HG02970 (cell line): ENCODE data around the gene CAMKMT.

Source experiments
- ATAC-seq: cut with Tn5 transposase; IDR thresholded peaks from one replicate; pipeline ENCODE4 v1.9.1; 2021; ENCODE audit warnings: mild to moderate bottlenecking, moderate library complexity, moderate number of reproducible peaks; ENCODE audit not compliant: unreplicated experiment, low FRiP score

CAMKMT gene

DNA sequence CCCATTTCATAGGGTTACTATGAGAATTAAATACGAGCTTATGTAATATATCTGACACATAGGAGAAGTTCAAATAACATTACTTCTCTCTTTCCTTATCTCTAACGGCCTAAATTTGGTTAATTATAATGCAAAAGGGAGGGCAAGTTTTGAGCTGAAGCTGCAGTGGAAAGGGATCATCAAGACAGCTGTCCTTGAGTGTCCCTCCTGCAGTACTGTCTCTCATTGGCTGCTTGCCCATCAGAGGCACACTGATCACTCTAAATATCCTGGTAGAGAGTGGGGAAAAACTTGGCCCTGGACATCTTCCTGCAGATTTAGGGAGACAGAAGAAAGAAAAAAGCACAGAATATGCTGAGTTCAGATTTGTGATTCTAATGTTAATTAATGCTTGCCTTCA lies 186.0 kb downstream of the CAMKMT start:
- no peak for ATAC-seq

- ATAC-seq = no peak
Measured at GRCh38 chr2:44548221-44549098, 186.7 kb downstream of the CAMKMT start.

DNA sequence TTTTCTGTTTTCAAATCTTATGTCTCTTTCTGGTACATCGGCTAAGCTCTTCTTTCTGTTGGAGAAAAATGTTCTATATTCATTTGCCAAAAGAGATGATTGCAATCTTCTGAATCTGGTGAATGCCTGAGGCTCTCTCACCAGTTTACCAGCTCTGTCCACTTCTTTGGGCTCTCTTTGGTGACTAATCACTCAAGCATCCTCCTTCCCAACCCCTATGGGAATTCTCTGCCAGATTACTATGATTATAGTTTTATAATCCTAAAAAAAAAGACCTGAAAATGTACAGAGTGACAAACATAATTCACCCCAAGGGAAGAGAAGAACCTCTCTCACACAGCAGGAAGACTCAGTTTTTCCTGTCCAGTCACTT lies 187.3 kb downstream of the CAMKMT start:
- no peak for ATAC-seq

- ATAC-seq = no peak
Measured at GRCh38 chr2:44549856-44550255, 188.1 kb downstream of the CAMKMT start.

DNA sequence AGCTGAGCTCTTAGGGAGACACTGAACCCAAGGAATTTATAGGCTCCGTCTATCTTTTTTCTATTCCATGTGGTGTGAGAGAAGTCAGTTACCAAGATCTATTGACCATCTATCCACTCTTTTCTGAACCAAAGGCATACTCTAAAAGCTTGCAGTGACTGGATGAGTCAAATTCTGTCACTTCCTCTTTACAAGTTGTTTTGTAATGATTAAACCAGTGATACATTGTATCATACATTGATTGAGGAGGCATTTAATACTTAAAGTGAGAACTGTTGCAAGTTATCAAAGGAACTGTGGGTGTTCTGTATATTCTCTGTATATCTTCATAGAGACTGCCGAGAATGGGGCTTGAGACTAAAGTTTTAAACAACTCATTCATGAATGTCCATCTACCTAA lies 188.8 kb downstream of the CAMKMT start:
- no peak for ATAC-seq

GRCh38 chr2:44551497-44551896 lies 189.8 kb downstream of the CAMKMT start:
- ATAC-seq = no peak

GRCh38 chr2:44553456-44553855 lies 191.7 kb downstream of the CAMKMT start:
- no peak for ATAC-seq

DNA sequence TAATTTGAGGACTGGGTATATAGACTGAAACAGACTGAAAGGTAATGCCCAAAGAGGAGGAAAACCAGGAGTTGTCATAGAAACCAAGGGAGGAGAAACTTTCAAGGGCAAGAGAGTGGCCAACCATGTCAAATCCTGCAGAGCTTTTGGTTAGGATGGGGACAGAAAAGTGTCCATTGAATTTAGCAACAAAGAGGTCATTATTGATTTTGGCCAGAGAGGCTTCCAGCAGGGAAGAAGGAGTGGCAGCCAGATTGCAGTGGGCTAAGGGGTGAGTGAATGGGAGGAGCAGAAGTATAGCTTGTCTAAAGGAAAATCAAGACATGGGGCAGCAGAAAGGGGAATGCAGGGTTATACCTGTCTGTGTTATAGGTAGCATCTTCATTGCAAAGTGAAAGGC lies 194.0 kb downstream of the CAMKMT start:
- ATAC-seq = no peak

- ATAC-seq = no peak
Measured at GRCh38 chr2:44559108-44559507, 197.4 kb downstream of the CAMKMT start.

DNA sequence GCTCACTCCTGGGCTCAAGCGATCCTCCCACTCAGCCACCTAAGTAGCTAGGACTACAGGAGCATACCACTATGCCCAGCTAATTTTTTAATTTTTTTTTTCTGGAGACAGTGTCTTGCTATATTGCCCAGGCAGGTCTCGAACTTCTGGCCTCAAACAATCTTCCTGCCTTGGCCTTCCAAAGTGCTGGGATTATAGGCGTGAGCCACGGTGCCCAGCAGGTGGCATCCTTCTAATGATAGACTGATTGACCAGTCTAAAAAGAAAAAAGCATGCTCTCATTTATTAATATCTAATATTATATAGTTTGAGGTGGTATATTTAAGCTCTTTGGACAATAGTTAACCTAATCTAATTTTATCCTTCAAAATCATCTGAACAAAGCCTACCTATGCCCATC lies 198.6 kb downstream of the CAMKMT start:
- no peak for ATAC-seq

DNA sequence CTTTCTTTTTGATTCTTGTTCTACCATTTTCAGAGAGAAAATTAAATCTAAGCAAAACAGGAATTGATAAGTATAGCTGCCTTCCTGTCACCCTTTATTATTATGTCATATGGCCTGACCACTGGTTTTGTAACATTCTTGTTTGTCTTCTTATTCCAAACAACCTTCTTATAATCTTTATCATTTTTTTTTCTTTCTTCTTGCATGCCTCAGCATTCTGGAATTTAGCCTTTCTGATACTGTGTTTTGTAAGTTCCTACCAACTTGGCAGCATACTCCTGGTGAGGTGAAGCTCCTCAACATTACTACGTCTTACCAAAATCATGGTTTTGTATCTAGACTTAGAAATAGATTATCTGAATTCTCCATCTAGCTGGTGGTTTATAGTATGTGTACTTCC lies 199.2 kb downstream of the CAMKMT start:
- ATAC-seq = no peak

- ATAC-seq = no peak
Measured at GRCh38 chr2:44562737-44563136, 201.0 kb downstream of the CAMKMT start.

DNA sequence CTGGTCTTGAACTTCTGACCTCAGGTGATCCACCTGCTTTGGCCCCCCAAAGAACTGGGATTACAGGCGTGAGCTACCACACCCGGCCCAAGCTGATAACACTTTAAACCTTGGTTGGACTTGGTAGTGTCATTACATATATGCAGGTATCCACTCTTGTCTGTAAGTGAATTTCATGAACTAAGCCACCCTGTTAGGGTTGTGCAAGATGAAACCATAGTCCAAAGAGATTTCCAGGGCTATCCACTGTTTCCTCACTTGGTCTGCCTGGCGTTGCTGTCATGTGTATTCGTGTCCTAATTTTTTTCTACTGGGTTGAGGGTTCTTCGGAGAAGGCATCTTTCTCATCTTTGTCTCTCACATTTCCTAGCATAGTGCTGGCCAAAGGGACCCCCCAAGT lies 203.0 kb downstream of the CAMKMT start:
- ATAC-seq = no peak

- ATAC-seq = no peak
Measured at GRCh38 chr2:44566059-44566458, 204.3 kb downstream of the CAMKMT start.

DNA sequence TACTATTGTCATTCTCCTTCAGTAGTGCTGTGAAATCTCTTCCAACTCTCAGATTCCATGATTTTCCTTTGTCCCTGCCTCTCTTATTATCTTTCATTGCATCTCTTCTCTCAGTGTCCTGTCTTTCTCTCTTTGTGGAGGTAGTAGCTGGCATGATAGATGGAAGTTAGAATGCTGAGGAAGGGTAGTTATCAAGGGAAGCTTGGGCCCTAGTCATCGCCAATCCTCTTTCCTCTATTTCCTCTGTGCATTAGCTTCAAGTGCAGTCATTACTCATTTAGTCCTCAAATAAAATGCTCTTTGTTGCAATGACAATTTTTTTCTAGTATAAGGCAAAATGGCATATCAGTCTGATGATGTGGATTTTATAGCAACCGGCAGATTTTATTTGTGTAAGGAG lies 207.7 kb downstream of the CAMKMT start:
- no peak for ATAC-seq

DNA sequence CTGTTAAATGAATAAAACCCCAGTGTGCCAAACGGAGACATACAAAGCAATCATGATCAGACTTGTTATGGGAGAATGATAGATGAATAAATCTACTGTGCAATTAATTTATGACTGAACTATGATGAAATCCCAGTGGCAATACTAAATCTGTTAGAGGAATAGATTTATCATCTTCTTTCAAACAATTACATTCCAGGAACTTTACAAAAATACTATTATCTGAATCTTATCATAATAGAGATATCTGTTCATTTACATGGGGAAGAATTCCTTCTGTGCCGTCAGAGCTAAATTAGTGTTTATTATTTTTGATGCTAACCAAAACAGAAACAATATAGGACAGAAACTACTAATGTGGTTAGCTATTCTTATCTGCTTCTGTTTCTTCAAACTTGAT lies 208.5 kb downstream of the CAMKMT start:
- no peak for ATAC-seq

DNA sequence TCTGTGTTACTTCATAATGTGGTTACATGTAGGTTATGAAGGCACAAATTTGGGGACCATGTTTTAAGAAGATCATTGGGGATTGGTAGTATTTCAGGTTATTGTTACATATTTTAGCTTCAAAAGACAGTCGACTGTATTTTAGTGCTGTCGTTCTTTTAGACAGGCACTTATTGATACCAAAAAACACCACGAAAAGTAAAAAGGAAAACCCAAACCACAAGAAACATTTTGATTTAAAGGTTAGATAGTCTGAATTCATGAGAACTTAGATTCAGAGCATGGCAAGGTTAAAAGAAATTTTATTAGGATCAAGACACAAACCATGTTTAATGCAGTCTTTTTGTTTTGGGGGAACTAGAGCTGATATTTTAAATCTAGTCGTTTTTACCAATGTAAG lies 209.0 kb downstream of the CAMKMT start:
- ATAC-seq = no peak

DNA sequence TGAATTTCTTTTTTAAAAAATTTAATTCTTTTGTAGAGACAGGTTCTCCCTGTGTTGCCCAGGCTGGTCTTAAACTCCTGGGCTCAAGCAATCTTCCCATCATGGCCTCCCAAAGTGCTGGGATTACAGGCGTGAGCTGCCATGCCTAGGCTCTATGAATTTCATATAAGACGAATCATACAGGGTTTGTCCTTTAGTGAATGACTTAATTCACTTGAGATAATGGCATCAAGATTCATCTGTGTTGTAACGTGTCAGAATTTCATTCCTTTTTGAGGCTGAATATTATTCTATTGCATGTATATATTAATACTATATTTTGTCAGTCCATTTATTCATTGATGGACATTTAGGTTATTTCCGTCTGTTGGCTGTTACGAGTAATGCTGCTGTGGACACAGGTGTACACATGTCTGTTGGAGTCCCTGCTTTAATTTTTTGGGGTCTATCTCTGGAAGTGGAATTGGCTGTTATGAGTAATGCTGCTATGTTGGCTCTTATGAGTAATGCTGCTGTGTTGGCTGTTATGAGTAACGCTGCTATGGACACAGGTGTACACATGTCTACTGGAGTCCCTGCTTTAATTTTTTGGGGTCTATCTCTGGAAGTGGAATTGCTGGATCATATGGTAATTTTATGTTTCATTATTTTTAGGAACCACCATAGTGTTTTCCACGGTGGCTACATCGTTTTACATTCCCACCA lies 210.6 kb downstream of the CAMKMT start:
- ATAC-seq = no peak

GRCh38 chr2:44573996-44574395 lies 212.2 kb downstream of the CAMKMT start:
- no peak for ATAC-seq

- no peak for ATAC-seq
Measured at GRCh38 chr2:44578471-44579093, 216.8 kb downstream of the CAMKMT start.

GRCh38 chr2:44579115-44579836 lies 217.5 kb downstream of the CAMKMT start:
- no peak for ATAC-seq
